Effector memory CD4-positive, alpha-beta T cell (primary cell): ENCODE data around the gene LHFPL6.

ENCODE experiments used
- DNase-seq, 3 donors: peaks; one replicate each; pipeline ENCODE4 v3.0.0-alpha.2; 2020
- H3K27ac ChIP-seq: 2 replicates; pipeline ENCODE4 v1.7.0; 2013; ENCODE audit warnings: mild to moderate bottlenecking, low read length, moderate library complexity; ENCODE audit not compliant: insufficient read depth, poor library complexity, severe bottlenecking
- H3K27me3 ChIP-seq: replicated peaks from 2 replicates; pipeline ENCODE4 v1.7.0; 2013; ENCODE audit warnings: mild to moderate bottlenecking, low read length; ENCODE audit not compliant: insufficient read depth, control insufficient read depth, poor library complexity, severe bottlenecking
- H3K36me3 ChIP-seq: 2 replicates; pipeline ENCODE4 v1.7.0; 2013; ENCODE audit warnings: mild to moderate bottlenecking, low read length, moderate library complexity; ENCODE audit not compliant: control insufficient read depth, insufficient read depth
- H3K4me1 ChIP-seq: 2 replicates; pipeline ENCODE4 v1.7.0; 2013; ENCODE audit warnings: low read length, mild to moderate bottlenecking; ENCODE audit not compliant: control insufficient read depth, insufficient read depth, poor library complexity, severe bottlenecking
- H3K4me3 ChIP-seq: 2 replicates; pipeline ENCODE4 v1.7.0; 2013; ENCODE audit warnings: low read length, low read depth, mild to moderate bottlenecking; ENCODE audit not compliant: insufficient read depth, poor library complexity, severe bottlenecking
- H3K9me3 ChIP-seq: 2 replicates; pipeline ENCODE4 v1.7.0; 2013; ENCODE audit warnings: mild to moderate bottlenecking, low read length, moderate library complexity; ENCODE audit not compliant: control insufficient read depth

Gene LHFPL6

DNA sequence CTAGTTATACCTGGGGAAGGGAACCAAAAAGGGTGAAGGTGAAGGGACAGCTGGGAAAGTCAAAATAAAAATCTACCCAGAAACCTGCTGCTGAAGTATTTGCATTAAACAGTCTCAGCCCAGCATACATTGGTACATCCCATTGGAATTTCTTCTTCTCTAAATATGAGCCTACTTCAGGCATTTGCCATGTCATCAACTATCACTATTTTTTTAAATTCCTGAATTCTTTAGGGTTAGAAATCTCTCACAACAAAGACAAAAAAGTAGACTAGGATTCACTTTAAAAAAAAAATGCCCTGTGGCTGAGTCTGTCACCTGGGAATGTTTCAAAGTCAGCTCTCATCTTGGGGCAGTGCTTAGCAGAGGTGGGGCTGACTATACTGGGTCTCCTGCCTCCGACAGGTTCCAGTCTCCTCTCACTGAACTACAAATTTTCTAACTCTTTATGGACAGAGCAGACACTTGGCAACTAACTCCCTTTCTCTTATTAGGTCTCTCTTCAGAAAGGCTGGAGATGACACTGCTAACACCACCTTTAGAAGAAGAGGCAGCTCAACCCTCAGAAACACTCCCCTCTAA, 141.2 kb downstream of the LHFPL6 start:
- no peaks in the 10 kb centered on the region for H3K36me3 ChIP-seq
- no peaks in the 10 kb centered on the region for H3K4me1 ChIP-seq
- H3K27ac ChIP-seq = no peak overlapping the region
- DNase-seq = no peak
- no peaks in the 10 kb centered on the region for H3K9me3 ChIP-seq
- no peaks in the 10 kb centered on the region for H3K27me3 ChIP-seq
- no peak overlapping the region for H3K4me3 ChIP-seq

GRCh38 chr13:39457274-39457673, 145.7 kb downstream of the LHFPL6 start:
- no peak for DNase-seq
- no peak overlapping the region for H3K27ac ChIP-seq
- H3K36me3 ChIP-seq = no peaks in the 10 kb centered on the region
- H3K27me3 ChIP-seq = no peaks in the 10 kb centered on the region
- no peak overlapping the region for H3K4me3 ChIP-seq
- no peaks in the 10 kb centered on the region for H3K4me1 ChIP-seq
- H3K9me3 ChIP-seq = no peaks in the 10 kb centered on the region

- no peaks in the 10 kb centered on the region for H3K4me1 ChIP-seq
- no peaks in the 10 kb centered on the region for H3K36me3 ChIP-seq
- no peak overlapping the region for H3K4me3 ChIP-seq
- no peak for DNase-seq
- no peaks in the 10 kb centered on the region for H3K27me3 ChIP-seq
- H3K27ac ChIP-seq = no peak overlapping the region
- H3K9me3 ChIP-seq = no peaks in the 10 kb centered on the region
Observed at GRCh38 chr13:39455521-39456175, 147.3 kb downstream of the LHFPL6 start.

DNA sequence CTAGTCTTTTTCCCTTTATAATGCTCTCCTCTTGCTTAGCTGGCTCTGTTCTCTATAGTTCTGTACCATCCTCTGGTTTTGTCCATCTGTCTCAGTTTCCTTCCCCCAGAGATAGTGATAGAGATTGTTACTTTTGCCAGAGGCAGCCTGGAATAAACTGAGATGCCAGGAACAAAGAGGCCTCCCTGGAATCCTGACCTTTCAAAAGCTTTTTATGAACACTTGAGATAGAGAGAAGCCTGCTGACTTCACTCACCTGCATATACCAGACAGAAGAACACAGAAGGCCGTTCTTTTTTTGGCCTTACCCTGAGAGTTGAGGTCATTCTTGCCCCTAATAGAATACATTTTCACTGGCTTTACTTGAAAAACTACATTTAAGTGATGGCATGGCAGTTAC, 150.2 kb downstream of the LHFPL6 start:
- Histone ChIP-seq H3K9me3 (no peaks in the 10 kb centered on the region), H3K27me3 (no peaks in the 10 kb centered on the region), H3K36me3 (no peaks in the 10 kb centered on the region), H3K27ac (no peak overlapping the region), H3K4me1 (no peaks in the 10 kb centered on the region), H3K4me3 (no peak overlapping the region)
- no peak for DNase-seq

GRCh38 chr13:39452417-39452816, 150.6 kb downstream of the LHFPL6 start:
- no peak overlapping the region for H3K27ac ChIP-seq
- H3K9me3 ChIP-seq = no peaks in the 10 kb centered on the region

DNA sequence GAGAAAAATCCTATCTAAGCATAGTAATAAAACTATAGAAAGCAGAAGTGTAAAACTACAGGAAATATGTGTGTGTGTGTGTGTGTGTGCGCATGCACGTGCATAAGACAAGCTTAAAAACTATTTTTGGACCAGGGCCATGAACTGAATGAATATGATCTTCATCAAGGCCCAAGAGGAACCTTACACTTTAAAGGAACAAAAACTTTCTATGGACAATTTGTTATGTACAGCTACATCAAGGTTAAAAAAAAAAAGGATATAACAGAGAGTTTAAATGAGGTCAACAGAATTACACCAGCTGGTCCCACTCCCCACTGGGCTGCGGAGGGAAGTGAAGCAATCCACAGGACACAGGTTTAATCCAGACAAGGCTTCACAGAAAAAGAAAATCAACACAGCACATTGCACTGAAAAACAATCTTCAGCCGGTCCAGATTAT, 151.1 kb downstream of the LHFPL6 start:
- no peaks in the 10 kb centered on the region for H3K27me3 ChIP-seq
- H3K36me3 ChIP-seq = no peaks in the 10 kb centered on the region
- no peak overlapping the region for H3K4me3 ChIP-seq
- H3K4me1 ChIP-seq = no peaks in the 10 kb centered on the region
- no peaks in the 10 kb centered on the region for H3K9me3 ChIP-seq
- DNase-seq = no peak
- H3K27ac ChIP-seq = no peak overlapping the region

More at GRCh38 chr13:39452417-39452816, 150.6 kb downstream of the LHFPL6 start:
- no peak for DNase-seq
- no peaks in the 10 kb centered on the region for H3K4me1 ChIP-seq
- no peak overlapping the region for H3K4me3 ChIP-seq
- H3K27me3 ChIP-seq = no peaks in the 10 kb centered on the region
- H3K36me3 ChIP-seq = no peaks in the 10 kb centered on the region

GRCh38 chr13:39451301-39451700, 151.7 kb downstream of the LHFPL6 start:
- Histone ChIP-seq H3K27me3 (no peaks in the 10 kb centered on the region), H3K4me3 (no peak overlapping the region), H3K36me3 (no peaks in the 10 kb centered on the region), H3K4me1 (no peaks in the 10 kb centered on the region), H3K27ac (no peak overlapping the region), H3K9me3 (no peaks in the 10 kb centered on the region)
- no peak for DNase-seq

DNA sequence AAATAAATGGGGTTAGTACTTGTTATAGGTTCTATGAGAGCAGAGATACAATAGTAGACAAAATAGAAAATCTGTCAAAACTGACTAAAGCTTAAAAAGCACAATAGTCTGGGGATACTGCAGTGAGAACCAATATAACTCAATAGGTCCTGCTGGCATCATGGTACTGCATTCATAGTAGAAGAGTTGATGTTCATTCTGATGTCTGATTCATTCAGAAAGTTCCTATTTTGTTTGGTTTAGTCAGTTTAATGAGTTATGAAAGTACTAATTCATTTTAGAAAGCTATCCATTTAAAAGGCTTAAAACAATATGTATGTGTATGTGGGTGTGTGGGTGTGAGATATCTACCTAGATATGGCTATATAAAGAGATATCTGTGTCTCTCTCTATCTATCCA, 152.8 kb downstream of the LHFPL6 start:
- no peaks in the 10 kb centered on the region for H3K27me3 ChIP-seq
- DNase-seq = no peak
- no peaks in the 10 kb centered on the region for H3K9me3 ChIP-seq
- no peak overlapping the region for H3K27ac ChIP-seq
- no peak overlapping the region for H3K4me3 ChIP-seq
- H3K36me3 ChIP-seq = no peaks in the 10 kb centered on the region
- no peaks in the 10 kb centered on the region for H3K4me1 ChIP-seq

GRCh38 chr13:39448834-39449233, 154.2 kb downstream of the LHFPL6 start:
- no peak for DNase-seq
- H3K27ac ChIP-seq = no peak overlapping the region
- H3K36me3 ChIP-seq = no peaks in the 10 kb centered on the region
- no peaks in the 10 kb centered on the region for H3K4me1 ChIP-seq
- H3K27me3 ChIP-seq = no peaks in the 10 kb centered on the region
- no peaks in the 10 kb centered on the region for H3K9me3 ChIP-seq
- H3K4me3 ChIP-seq = no peak overlapping the region

GRCh38 chr13:39446865-39447264, 156.1 kb downstream of the LHFPL6 start:
- H3K4me1 ChIP-seq = no peaks in the 10 kb centered on the region
- H3K4me3 ChIP-seq = no peak overlapping the region
- no peak overlapping the region for H3K27ac ChIP-seq
- no peaks in the 10 kb centered on the region for H3K27me3 ChIP-seq
- DNase-seq = no peak
- H3K9me3 ChIP-seq = no peaks in the 10 kb centered on the region
- H3K36me3 ChIP-seq = no peaks in the 10 kb centered on the region
